Left renal cortex interstitium (tissue), 4 donors: ENCODE measurements around the gene CC2D2A. TPM values are rescaled to one million over a fixed set of nuclear protein-coding genes. Genes with fewer than 3 reads are reported as not detected.

ENCODE experiments used
- DNase-seq, 4 donors: peaks; one replicate each; pipeline ENCODE4 v3.0.0-alpha.2; 2013; ENCODE audit warnings: low read depth in 4 of 4, low spot score in 2 of 4, missing footprints in 1 of 4
- polyA plus RNA-seq, 4 donors: library from polyadenylated mRNA; unstranded; fragments of 120-200 nt; gene quantifications; one replicate each; pipeline ENCODE4 v1.2.1, GENCODE V29; 2013; ENCODE audit not compliant: insufficient read length in 4 of 4

CC2D2A gene
- polyA plus RNA-seq, 4 donors, result 47.6 to 58.2 (median 54.4) TPM

DNA sequence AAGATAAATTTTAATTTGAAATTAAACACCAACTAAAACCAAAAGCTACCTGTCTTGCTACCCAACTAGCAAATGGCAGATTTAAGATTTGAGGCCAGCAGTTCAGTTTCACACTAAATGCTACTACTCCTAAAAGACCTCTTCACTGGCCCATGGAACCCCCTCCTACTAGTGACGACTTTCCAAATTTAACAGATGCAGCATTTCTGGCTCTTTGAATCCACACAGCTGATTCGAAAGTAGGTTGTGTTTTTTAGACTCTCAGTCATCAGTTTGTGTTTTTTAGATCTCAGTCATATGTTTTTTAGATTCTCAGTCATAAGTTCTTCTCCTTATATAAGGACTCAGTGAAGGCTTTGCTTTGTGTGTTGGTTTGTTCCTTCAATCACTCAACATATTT is 11.1 kb upstream of the CC2D2A start:
- no peak for DNase-seq

DNA sequence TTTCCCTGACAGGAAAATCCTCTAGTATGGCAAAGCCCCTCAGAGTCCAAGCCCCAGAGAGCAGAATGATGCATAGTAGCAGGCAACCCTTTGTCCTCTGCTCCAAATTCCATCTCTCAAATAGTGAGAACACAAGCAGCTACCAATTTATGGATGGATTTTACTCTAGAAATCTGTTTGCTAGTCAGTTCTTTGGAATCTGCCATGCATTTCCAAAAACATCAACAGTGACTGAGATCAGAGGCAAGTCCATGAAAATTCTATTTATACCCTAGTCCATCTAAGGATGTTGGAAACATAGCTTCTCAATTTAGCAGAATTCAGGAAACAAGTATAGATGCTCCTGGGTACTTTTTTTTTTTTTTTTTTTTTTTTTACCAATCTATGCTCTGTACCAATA is 10.0 kb upstream of the CC2D2A start:
- DNase-seq, result no peak

DNA sequence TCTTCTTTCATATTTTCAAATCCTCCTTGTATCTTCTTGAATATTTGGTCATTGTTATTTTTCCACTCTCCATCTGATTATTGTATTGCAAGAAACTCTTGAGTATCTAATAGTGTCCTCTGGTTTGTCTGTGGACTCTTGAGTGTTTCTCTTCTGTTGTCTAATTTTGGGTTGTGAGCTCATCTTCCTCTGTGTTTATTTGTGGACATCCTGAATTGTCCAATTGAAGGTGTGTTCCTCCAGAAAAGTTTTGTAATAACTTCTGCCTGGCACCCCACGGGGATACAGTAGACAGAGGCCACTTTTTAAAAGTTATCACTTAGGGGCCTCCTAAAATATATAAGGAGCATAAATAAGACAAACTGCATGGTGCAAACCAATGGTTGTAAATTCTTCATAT is 3.1 kb upstream of the CC2D2A start:
- DNase-seq, result no peak

DNA sequence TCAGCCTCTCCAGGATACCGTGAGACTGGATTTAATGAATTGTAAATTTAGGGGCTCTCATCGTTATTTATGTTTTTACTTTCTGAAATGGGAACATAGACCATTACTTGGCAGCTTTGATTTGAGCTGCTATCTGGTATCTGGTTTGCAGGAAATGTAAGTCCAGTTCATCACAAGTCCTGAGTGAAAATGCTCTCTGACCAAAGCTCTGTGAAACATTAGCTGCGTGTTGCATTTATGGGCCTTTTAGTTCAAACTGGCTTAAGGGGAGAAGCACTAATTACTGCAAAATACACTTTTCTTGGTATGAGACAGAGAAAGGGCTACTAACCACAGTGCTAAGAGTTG is 420 bp downstream of the CC2D2A start:
- DNase-seq, result no peak

DNA sequence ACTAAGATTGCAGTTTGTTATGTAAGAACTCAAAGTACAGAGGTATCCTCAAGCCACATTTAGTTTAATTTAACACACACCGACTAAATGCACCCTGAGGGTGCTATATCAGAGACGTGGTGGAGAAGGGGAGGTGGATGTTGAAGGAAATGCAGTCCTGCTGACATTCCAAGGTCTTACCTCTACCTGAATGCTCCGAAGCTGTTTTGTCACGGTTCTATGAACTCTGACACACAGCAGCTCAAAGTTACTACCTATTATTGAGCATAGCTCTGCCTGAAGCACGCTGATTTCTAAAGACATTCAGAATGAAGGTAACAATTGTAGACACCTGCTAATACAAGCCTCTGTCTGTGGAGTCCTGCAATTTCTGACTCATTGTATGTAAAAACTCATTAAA is 6.7 kb downstream of the CC2D2A start:
- no peak for DNase-seq

DNA sequence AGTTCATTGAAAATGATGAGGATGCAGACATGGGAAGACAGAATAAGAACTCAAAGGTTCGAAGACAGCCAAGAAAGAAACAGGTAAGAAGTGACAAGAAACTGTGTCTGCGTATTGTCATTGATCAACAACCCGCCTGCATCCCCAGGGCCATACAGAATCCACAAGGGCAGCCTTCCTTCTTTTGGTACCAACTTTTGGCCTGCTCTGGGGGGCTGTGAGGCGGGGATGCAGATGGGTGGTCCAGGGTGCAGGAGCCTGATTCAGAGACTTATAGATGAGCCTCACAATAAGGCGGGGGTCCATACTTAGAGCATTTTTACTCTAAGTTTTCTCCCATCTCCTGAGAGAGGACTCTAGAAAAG is 9.0 kb downstream of the CC2D2A start:
- DNase-seq, result no peak

DNA sequence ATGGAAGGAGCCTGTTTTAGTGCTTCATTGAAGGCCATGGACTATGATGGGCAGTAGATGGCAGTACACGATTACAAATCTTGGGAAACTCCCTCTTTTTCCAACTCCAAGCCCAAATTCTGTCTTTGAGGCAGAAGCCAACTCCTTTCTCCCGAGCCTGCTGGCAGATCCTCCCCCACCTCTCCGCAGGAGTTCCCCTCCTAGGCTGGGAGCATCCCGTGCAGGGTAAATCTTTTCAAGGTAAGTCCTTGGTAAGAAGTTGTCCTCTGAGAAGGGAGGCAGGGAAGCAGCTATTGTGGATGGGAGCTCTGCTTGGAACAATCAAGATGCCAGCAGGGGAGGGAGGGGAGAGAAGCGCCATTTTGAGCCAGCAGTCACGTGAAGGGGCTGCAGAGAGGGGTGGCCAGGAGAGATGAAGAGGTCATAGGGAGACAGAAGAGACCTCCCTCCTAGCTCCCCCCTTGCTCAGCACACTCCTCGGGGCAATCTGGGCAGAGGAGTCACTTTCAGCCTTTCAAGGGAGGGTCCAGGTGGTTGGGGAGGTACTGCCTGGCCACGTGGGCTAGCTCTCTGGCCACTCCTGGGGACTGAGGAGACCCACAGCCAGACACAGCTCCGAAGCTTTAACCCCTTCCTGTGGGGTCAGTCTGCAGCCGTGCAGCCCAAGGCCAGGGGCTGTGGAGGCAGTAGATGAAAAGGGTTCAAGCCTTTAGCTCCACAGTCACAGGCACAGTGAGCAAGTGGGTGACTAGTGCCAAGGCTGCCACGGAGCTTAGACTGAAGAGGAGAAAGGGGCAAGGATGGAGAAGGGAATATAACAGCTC is 9.6 kb downstream of the CC2D2A start:
- DNase-seq, result peak; percentile 78 to 98 (median 89)

DNA sequence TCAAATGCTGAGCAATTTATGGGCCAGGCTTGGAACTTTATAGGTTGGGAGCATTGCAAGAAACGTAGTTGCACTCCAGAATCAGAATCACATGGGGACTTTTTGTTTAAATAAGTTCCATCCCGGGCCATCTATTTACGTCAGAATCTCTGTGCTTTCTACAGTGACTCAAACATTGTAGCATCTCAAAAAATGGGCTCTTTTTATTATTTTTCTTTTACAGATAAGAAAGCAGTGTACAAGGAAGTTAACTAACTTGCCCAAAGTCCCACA is 10.2 kb downstream of the CC2D2A start:
- no peak for DNase-seq

DNA sequence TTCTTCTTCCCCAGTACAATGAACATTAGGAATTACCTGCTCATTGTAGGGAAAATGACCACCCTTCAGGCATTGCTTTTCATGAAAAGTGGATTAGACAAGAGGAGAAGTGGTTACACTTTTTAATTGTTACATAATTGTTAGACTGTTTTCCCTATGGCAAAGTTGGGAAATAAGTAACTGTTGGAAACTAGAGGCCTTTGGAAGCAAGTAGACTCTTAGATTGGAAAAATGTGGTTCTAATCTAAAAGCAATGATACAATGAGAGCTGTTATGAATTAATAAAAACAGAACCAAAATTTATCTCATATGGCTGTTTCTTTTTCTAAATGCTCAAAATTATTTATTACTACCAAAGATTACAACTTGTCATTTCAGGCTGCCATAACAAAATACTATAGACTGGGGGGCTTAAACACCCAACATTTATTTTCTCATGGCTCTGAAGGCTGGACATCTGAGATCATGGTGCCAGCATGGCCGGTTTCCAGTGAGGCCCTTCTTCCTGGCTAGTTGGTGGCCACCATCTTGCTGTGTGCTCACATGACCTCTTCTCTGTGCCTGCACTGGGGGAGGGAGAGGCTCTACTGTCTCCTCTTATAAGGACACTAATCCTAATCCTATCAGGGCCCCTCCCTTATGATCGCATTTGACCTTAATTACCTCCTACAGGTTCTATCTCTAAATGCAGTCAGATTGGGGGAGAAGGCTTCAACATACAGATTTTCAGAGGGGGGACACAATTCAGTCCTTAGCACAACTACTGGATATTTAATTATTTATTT is 12.5 kb downstream of the CC2D2A start:
- DNase-seq, result no peak

DNA sequence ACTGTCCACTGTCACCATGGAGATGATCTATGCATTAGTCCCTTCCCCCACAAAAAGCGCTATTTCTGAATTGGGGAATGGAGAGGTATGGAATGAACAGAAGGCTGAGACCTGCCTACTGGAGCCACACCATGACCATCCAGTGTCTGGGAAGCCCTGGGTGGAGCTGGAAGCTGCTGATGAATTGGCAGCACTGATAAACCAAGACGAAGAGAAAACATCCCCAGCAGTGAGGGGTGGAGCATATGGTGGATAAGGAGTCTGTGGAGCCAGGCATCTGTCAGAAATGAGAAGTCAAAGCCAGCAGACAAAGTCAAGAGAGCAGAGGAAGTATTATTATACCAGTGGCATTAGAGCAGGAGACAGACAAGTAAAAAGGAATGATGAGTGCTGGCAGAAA is 13.2 kb downstream of the CC2D2A start:
- no peak for DNase-seq

DNA sequence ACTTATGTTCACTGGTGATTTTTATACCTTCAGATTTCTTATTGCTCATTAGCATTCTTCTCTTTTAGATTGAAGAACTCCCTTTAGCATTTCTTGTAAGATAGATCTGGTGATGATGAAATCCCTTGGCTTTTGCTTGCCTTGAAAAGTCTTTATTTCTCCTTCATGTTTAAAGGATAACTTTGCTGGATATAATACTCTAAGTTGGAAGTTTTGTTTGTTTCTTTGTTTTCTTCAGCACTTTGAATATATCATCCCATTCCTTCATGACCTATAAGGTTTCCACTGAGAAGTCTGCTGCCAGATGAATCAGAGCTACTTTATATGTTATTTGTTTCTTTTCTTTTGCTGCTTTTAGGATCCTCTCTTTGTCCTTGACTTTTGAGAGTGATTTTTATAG is 18.5 kb downstream of the CC2D2A start:
- no peak for DNase-seq

DNA sequence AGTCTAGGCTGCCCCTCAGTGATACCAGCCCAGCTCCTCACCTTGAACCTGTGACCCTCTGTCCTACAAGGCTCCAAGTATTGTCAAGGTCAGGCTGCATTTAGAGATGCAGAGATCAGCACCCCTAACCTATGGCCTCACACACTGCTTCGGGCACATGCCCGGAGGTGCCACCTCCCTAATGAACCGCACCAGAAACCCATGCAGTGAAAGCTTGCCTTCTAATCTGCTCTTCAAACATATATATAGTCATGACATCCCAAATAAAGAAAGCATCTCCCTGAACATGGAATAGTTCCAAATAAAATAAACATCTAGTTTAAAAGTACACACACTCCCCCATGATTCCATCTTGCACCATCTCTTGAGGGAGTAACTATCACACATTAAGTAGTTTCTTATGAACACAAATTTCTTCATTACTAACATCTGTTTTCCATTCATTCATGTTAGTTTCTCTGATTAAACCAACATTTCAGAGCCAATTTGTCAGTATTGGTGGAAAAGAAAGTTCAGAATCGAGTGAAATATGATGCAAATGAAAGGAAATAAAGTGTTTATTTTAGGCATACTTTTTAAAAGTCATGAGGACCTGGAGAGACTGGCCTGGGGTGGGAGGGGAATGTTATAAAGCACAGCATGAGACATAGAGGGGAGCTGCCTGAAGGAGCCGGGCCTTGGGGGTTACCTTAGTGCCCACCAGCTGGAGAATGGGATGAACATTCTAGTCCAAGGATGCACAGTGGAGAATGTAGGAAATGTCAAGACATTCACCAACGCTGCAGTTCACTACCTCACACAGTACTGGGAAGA is 19.2 kb downstream of the CC2D2A start:
- DNase-seq, result no peak

DNA sequence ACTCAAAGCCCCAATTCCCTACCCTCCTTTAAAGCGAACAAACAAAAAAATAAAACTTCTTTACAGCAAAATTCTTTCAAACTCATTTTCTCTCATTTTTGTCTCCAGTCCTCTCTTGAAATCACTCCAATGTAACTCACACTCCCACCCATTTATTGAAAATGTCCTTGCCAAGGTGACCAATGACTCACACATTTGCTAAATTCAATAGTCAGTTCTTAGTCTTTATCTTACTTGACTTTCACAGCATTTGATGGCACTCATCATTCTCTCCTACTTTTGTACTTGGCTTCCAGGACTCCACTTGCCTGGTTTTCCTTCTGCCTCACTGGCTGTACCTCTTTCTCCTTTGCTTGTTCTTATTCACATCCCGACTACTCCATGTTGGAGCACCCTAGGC is 19.9 kb downstream of the CC2D2A start:
- DNase-seq, result no peak

DNA sequence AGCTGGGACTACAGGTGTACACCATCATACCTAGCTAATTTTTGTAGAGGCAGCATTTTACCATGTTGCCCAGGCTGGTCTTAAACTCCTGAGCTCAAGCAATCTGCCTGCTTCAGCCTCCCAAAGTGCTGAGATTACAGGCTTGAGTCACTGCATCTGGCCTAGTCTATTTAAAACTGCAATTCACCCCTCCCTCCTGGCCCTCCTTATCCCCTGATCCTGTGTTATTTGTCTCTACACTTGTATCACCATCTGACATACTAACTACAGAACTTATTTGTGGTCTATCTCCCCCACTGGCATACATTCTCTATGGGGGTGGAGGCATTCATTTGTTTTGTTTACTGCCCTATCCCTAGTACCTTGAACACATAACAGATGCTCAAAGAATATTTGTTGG is 23.7 kb downstream of the CC2D2A start:
- no peak for DNase-seq

DNA sequence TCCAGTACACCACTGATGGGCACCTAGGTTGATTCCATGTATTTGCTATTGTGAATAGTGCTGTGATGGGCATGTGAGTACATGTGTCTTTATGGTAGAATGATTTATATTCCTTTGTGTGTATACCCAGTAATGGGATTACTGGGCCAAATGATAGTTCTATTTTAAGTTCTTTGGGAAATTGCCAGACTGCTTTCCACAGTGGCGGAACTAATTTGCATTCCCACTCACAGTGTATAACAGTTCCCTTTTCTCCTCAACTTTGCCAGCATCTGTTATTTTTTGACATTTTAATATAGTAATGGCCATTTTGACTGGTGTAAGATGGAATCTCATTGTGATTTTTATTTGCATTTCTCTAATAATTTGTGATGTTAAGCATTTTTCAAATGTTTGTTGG is 25.9 kb downstream of the CC2D2A start:
- DNase-seq, result no peak

DNA sequence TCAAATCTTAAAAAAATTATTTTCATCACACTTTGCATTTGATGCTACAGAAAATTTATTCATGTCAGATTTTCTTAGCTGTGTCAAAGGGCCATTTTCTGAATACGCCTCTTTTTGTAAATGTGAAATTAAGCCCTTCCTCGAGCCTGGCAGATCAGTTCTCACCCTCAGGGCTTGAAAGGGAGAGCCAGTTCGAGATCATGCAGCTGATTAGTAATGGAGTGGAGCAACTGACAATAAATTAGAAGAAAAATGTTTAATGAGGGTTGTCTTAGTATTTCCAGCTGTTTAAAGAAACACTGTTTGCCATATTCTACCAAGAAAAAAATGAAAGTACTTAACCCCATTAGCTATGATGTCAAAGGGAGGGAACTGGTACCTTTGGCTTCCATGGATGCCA is 28.7 kb downstream of the CC2D2A start:
- DNase-seq, result no peak

DNA sequence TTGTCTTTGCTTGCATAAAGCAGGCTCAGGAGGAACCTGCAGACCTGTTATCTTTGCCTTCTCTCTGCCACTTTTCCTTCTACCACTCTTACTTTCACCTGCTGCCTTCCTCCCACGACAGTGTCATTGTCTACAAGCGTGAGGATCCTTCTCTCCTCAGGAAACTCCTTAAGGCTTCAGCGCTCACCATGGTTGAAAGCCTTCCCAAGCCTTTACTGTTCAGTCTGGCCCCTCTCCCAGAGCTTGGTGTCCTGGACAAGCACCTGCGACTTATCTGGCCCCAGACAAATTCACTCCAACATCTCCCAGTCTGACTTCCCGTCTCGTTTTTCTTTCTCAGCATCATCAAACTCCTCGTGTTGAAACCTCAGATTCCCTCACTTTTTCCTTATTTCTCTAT is 31.0 kb downstream of the CC2D2A start:
- no peak for DNase-seq

DNA sequence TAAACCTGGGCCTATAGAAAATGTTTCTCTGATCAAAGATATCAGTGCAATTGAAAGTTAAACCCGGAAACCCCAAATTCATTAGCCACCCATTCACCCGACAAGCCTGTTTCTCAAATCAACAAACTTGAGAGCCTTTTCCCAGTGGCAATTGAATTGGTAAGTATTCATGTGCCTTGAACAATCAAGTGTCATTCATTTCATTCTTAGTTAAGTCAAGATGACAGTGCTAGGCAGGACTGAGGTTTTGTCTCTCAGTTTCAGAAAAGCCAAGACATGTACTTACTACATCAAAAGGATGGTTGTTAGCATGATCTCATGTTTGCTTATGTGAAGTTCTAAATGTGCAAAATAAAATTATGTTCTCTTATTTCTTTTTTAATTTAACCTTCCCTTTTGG is 32.3 kb downstream of the CC2D2A start:
- no peak for DNase-seq

DNA sequence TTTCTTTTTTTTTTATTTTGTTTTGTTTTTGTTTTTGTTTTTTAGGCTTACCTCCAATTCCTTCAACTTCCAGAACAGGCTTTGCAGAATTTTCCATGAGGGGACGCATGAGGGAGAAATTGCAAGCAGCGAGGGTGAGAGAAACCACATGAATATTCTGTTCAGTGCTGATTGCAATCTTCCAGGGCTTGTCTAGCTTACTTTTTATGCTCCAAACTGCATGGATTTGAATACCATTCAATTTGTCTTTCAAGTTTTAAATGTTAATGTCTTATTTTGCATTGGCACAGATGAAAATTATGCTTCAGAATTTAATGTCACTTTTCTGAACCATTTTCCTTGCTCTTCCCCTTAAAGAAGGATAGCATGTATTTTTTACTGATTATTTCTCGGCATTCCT is 32.7 kb downstream of the CC2D2A start:
- DNase-seq, result no peak

DNA sequence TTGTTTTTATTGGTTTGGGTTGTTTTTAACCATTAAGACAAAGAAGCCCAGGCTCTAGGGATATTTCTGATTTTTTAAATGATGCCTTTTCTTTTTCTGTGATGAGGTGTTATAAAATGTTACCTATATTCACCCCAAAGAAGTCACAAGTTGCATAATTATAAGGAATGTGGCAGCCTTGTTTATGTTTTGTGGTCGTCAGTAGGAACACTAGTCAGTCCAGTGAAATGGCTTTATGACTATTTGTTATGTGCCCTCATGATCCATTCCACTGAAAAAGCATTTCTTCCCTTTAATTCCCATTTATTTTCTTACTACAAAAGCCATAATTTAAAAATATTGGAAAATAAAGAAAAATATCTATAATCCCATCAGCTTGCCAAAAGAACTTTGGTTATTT is 34.4 kb downstream of the CC2D2A start:
- DNase-seq, result no peak

DNA sequence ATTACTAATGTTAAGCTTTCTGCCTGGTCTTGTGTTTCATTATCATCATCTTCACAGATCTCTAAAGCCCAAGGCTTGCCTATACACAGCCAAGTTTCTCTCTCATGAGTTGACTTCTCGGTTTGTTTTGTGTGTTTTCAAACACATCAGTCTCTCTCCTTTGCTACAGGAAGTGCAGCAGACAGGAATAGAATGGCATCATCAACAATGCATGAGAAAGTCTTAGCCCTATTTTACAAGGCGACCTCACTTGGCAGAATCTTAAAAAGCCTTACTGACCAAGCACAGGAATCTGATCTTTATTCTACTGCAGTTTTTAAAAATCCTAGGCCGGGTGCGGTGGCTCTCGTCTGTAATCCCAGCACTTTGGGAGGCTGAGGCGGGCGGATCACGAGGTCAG is 36.8 kb downstream of the CC2D2A start:
- no peak for DNase-seq

DNA sequence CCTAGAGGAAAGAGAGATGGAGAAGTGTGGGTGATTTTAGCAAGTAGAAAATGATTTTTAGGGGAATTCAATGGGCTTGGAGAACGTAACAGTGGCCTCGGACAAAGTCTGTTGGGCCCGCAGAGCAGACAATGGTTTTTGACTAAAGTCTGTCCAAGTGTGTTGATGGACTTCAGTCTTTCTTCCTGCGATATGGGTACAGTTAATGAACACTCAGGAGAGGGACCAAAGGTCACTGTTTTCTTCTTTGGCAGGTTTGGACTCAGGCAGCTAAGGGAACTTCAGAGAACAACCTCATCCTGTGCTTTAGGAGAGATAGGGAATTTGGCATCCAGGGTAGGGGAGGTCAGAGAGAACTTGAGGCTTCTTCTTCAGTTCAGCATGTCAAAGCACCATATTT is 38.0 kb downstream of the CC2D2A start:
- no peak for DNase-seq
